SIG-M5 treated with dmso at 0.1 percent for 504 hours (cell line): ENCODE measurements around the gene VGLL4.

ENCODE experiments used
- DNase-seq: peaks from one replicate; lab custom pipeline; 2025; ENCODE audit not compliant: unreplicated experiment; lab: John Stamatoyannopoulos, UW

The VGLL4 gene

DNA sequence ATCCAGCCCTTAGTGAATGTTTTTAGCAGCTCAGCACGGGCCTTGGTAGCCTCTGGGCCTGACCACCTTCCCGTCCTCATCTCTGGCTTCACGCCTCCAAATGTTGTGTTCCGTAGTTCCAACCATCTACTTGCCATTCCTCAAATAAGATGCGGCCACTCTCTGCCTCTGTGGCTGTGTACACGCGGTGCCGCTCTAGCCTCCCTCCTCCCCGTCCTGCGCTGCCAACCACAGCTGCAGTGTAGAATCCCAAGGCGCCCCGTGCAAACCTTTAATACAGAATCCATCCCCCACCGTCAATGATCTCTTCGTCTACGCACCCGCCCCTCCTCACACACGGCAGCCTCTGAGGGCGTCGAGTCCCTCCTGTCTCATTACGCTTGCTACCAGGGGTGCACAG is 77.2 kb downstream of the VGLL4 start:
- no peak for DNase-seq

DNA sequence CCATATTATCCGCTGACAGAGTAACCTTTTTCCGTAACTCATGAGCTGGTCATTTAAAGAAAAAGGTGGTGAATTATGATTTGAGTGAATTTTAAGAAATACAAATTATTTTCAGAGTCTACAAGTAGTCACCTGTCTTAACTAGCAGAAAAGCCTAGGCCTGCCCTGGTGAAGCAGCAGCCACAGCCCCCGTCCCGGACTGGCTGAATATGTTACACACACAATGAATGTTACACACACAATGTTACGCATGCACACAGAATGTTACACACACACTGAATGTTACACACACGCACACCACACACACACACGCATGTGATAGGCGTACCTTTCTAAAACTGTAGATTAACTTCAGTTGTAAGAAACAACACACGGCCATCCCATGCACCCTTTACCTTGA is 77.8 kb downstream of the VGLL4 start:
- no peak for DNase-seq

DNA sequence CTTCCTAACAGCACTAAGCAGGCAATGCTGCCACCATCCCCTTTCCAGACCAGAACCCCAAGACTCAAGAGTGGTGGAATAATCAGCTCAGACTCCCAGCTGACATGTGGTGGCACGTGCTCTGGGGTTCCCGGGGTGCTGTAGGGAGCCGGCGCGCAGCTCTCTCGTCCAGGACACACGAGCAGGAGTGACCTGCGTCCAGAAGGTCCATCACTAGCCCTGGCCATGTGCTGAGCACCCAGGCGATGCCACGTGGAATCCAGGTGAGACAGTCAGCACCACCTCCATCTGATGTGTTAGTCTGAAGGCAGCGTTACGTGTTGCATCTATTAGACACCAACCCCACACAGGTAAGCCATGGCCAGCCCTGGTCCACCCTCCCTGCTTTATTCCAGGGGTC is 78.2 kb downstream of the VGLL4 start:
- no peak for DNase-seq

DNA sequence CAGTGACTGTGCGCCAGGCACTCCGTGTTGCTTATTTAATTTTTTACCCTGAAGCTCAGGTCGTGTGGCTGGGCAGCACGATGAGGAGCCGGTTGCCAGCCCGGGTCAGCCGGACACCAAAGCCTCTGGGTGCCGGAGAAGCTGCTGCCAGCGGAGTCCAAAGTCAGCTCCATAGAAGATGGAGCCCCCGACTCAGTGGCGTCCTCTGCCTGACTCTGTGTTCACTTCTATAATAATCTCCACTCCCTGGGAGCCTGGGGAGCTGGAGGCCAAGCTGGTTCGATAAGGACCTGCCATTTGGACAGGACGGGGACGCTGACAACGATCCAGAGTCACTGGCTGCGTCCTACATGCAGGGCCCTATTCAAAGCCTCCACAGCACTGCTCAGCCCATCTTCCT is 78.6 kb downstream of the VGLL4 start:
- DNase-seq: no peak

DNA sequence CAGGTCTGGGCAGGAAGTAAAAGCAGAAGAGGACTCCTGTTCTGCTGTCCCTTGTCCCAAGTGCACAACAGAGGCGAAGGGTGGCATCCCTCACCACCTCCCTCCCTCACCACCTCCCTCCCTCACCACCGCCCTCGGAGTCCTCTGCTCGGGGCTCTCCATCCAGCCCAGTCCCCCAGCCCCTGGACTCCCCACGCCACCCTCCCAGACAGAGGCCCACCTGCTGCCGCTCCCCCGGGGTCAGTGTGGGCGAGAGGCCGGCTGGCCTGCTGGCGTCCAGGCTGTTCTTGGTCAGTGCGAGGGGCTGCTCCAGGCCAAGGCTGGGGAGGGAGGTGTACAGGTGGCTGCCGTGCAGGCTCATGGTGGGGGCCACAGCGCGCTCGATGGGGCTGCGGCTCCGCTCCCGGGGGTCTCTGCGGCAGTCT is 79.1 kb downstream of the VGLL4 start:
- no peak for DNase-seq

DNA sequence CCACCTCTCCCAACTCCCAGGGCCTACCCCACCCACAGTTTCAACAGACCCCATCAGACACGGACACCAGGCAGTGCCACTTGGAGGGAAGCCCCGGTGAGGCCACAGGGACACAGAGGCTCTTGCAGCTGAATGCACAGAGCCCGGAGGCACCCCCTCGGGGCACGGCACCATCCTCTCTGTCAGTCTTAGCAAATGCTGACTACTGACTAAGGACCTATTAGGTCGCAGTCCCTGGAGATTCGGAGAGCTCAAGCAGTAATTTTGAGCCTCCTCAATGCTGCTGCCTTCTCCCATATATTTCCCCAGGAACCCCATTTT is 79.9 kb downstream of the VGLL4 start:
- DNase-seq: no peak

DNA sequence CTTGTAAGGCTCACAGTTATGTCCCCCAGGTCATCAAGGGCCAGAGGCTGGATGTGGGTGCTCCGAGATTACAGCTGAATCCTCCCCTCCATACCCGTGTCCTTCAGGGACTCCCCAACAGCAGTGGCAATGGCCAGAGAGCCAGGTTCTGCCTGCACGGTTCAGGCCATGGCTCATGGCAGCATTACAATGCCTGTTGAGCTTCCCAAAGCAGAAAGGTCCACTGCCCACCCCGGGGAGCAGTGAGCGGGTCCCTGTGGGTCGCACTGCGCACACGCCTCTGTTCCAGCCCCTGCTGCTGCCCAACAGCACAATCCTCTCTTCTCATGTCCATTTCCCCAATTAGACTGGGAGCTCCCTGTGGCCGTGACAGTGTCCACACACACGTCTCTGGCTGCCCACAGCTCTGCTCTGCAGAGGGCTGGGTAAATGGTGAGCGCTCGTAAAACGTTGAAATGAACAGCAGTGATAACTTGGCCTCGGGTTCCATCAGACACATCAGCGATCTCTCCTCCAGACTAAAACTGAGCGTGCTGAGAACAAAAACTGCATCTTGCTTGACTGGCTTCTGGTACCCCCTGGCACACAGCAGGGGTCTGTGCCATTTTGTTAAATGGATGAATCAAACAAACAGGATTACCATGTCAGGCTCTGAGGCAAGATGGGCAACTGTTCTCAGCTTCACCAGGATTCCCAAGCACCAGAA is 80.4 kb downstream of the VGLL4 start:
- no peak for DNase-seq

DNA sequence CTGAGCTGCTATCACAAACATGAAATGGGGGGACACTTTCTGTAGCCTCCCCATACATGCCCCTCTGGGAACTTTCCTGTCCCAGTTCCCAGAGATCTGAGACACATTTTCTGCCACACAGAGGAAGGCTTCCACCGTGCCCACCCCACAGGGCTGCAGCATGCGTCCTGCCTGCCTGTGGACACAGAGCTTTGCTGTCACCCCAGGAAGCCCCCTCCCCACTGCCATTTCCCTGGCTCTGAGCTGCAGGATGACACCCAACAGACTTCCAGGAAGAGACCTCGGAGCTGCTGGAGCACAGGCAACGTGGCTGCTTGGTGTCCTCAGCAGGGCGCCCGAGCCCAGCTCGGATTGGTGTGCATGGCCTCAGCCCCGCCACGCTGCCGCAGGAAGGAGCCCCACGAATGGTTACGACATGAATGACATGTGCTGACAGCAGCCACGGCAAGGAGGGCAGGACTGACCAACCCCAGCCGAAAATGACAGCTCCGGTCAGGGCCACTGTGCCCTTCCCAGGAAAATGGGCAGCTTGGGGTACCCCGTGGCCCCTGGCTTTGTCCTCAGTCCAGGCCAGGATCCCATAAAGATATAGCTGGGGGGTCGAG is 81.3 kb downstream of the VGLL4 start:
- DNase-seq: no peak

DNA sequence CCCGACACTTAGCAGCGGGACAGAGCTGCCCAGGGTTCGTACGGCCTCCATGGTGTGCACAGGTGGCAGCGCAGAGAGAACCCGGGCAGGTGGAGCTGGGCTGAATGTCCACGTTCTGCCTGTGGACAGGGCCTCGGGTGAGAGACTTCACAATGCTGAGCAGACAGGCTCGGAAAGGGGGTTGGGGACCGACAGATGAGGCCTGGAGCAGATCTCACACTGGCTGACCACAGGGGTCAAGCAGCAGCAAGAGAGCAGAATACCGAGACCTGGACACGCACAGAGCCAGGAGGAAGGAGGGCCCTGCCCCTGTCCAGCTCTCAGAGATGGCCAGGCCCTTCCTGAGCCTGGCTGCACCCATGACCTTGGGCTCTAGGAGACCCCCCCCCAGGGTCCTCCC is 83.0 kb downstream of the VGLL4 start:
- no peak for DNase-seq

DNA sequence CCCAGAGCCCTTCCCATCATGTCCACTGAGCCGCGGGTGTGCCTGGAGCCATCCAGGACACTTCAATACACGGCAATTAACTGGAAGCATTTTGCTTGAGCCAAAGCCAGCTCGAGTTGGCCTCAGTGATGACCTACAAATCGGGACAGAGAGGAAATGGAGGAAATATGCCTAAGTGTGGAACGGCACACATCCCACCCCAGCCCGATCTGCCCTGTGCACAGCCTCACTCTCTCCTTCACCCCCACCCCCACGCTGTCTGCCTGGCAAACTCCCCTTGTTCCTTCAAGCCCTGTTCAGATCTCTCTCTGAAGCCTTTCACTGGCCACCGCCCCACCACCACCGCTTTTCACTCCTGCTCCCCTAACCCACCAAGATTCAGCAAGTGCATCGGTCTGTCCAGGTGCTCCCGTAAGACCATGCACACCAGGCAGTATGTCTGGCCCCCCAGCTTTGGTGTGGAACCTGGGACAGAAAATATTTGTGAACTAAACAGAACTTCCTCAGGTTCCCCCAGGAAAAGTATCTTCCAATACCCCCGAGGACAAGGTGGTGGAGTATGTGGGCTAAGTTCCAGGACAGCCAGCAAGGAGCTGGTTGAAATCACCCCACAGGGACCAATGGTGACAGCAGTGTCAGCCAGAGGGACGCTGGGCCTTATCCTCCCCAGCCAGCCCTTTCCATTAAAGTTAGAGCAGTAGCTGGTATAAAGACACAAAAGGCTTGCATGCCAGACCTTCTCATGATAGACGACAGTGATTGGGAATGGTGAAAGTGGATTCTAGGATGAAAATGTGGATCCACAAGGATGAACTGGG is 83.7 kb downstream of the VGLL4 start:
- no peak for DNase-seq

DNA sequence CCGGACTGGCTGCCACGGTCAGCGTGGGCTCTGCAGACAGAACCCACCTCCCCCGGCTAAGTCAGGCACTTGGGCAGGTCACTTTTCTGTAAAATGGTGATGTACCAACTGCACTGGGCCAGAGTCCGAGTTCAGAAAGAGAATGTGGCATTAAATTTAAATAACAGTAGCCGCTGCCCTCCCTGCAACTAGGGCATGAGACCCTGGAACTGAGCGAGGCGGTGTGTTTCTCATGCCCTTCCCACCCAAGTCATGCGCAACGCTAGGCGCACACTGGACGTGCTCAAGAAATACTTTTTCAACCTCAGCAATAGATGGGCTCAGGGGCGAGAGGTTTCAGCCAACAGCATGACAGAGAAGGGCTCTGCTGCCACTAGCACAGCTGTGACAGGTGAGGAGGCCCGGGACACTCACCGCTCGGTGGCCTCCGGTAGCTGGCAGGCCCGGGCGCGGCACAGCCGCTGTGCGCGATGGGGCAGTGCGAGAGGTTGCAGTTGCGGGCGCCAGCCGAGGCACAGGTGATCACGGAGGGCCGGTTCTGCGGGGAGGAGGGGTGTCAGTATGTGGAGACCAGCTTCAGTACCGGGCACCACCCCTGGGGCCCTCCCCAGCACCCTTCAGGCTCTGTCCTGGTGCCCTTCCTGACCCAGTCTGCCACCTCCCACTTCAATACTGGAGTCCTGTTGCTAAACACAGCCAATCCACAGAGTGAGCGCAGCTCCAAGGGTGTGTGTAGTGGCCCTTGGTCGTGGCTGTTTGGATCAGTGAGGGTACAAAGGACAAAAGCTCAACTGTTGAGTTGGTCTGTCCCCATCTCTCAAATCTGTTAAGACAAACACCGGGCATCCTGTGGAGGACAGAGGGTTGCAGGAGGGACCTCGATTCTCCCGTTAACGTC is 84.5 kb downstream of the VGLL4 start:
- DNase-seq: no peak

DNA sequence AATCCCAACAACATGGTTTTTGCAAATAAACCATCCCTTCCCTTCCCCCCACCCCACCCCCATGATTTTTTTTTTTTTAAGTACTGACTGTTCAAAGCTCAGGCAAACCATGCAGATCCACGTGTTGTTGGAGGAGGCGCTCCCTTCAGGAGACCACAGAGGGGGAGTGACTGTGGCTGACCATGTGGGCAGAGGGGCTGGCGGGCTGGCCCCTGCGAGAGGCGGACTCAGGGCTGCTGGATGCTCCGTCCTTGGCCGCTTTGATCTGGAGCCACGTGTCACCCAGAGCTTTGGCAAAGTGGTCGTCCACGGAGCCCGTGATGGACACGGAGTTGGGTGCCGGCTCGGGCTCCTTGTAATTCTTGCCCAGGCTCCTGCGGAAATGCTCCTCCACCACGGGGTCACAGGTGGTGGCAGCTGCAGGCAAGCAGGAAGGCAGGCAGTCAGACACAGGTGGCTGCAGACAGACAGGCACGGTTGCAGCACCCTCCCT is 85.3 kb downstream of the VGLL4 start:
- DNase-seq: no peak

DNA sequence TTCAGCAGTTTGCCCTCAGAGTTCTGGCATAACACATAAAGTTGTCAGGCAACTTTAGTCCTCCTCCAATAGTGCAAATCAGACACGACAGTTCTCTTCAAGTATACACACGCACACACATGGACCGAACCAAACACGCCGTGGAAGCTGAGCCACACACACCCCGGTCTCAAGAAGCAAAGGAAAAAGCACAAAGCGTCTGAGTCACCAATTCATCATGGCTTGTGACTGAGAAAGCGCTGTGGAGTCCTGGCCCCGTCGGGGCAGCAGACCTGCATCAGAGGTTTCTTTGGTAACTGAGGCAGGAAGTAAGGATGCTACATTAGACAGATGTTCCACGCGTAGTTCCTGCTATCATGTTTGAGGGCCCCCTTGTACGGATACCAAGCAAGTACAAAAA is 85.7 kb downstream of the VGLL4 start:
- DNase-seq: no peak

DNA sequence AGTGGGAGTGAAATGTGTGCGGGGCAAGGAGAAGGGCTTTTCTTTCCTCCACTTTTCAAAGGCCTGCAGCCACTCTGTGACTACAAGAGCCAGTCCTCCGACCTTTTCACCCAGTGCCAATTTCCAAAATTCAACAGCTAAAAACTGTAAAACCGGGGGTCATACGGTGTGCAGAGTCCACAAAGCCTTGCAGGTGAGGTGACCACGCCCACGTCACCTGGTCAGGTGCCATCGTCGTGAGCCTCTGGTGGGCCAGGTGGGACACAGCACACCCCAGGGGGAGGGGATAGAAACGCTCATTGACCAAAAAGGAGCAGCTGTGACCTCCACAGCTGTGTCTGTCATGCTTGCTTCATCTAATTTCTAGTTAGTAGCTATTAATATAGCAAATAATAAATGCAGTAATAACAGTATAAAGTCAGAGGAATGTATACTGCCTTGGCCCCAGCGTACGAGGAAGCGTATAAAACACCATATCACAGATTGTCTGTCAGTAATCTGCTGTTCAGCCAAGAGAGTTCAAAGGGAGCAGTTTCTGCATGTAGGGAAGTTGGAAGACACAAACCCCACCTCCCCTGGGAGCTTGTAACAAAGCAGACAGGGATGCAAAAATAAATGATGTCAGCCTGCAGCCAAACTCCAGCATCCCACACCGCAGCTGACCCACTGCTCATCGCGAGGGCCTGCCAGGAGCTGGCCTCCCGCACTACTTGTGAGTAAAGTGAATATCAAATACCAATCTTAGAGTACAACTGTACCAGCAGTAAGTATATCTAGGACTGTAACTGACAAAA is 86.7 kb downstream of the VGLL4 start:
- no peak for DNase-seq

DNA sequence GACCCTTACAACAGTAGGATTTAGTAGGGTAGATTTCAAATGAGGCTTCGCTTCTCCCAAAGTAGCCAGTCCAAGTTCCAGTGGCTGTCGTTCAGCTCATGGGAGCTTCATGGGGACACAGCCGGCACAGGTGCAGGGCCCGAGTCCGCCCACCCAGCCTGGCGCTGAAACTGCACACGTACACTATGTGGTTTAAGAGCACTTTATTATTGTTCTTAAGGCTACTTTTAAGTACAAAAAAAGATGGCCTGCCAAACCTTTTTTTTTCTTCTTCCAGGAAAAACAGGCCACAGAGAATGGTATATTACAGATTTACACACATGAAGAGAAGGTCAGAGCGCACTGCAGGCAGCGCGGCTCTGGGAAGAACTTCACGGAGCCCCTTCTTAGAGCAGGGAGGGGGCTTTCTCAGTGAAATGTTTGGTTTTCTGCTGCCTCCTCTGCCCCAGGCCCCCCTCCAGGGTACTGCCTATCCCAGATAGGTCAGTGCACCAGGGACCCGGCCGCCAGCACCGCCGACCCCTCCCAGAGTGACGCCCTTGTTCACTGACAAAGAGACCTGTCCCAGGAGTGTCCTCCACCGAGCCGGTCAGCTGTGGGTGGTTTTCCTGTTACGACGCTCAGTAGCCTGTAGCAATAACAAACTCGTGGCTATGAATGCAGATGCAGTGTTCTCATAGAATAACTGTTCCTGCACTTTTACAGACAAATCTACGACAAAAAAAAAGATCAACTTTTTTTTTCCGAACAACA is 87.7 kb downstream of the VGLL4 start:
- no peak for DNase-seq

DNA sequence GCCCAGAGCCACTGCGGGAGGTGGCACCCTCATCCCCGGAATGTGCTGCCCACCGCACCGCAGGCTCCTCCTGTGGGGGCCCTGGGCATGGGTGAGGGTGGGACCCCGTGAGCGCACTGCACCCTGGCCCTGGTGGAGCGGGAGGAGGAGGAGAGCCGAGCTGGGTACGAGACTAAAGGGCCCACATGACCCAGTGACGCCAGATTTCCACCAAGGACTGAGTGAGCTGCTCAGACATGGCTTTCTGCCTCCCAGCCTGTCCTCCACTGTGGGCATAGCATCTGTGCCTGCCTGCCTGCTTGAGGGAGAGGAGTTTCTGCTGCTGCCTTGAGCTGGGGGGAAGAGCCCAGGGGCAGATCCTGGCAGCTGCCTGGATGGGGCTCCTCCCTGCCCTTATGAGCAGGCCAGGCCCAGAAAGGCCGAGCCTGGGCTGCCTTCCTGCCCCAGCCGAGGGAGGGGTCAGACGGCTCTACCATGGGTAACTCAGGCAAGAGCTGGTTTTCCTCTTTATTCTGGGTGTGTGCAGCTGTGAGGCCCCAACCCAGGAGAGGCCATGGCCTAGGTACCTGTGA is 88.4 kb downstream of the VGLL4 start:
- DNase-seq: no peak

DNA sequence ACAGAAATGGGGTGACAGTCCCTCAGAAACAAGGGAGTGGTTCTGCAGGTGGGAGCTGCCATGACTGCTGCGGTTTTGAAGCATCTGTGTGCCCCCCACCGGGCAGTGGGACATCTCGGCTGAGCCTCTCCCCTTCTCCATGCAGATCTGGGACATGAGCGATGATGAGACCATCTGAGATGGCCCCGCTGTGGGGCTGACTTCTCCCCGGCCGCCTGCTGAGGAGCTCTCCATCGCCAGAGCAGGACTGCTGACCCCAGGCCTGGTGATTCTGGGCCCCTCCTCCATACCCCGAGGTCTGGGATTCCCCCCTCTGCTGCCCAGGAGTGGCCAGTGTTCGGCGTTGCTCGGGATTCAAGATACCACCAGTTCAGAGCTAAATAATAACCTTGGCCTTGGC is 89.0 kb downstream of the VGLL4 start:
- no peak for DNase-seq

DNA sequence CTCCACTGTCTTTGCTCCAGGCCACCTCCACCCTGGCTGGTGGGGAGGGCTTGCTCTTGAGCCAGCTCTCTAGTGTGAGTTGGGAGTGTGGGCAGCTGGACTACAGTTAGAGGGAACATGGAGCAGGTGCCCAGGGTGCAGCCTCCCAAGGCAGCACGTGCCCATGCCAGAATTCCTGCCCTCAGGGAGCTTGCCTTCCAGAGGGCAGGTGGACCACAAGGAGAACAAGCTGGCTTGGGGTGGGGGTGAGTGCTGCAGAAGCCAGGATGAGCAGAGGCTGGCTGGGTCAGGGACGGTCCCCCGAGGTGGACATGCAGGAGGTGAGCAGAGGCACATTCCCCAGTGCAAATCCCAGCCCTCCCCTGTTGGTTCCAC is 89.5 kb downstream of the VGLL4 start:
- DNase-seq: no peak

DNA sequence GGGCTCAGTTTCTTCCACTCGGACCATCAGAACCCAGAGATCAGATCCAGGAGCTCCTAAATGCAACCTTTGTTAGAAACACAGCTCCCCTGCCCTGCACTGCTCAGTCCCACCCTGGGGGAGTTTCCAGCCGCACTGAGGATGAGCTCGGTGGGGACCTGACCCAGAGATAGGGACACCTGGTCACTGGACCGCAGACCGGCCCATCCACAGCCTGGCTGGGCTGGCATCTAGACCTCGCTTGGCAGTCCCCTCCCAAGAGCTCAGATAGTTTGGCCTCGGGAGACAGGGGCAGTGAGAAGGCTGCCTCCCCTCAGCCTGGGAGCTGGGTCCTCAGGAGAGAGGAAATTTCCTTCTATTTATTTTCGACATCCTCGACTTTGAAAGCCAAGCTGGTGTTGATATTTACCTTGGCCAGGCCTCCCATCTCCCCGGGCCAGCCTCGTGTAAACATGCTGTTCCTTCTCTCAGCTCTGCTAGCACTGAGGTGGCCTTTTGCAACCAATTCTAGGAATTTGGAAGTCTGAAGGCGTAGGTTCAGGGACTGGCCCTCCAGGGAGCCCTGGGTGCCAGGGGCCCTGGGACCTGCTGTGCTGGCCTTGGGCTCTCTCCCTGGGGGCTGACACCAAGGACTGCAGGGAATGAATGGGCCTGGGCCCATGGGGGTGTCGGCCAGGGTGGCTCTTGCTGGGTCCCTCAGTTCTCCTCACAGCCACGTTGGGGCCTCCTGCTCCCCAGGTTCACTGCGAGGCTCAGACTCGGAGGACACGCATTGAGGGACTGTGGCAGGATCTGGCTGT is 90.1 kb downstream of the VGLL4 start:
- no peak for DNase-seq
